AG09309 (cell line): ENCODE results near the gene SYTL1.

ENCODE experiments used
- DNase-seq: peaks from one replicate; pipeline ENCODE4 v3.0.0-alpha.2; 2010; ENCODE audit warnings: low read depth
- H3K4me3 ChIP-seq: 2 replicates; pipeline ENCODE4 v1.5.1; 2011; ENCODE audit warnings: mild to moderate bottlenecking, low read depth, low read length, moderate library complexity; ENCODE audit not compliant: control insufficient read depth
- CTCF ChIP-seq: IDR thresholded peaks from 2 replicates; pipeline ENCODE4 v1.5.1; 2011; ENCODE audit warnings: mild to moderate bottlenecking, low read depth, low read length, inconsistent platforms; ENCODE audit not compliant: insufficient read depth, control insufficient read depth; ENCODE audit errors: missing control alignments

Gene SYTL1

GRCh38 chr1:27306071-27306470, 35.8 kb upstream of the SYTL1 start:
- DNase-seq = no peak
- TF ChIP-seq CTCF = no peak
- no peak overlapping the region for H3K4me3 ChIP-seq

- DNase-seq = no peak
- no peak for TF ChIP-seq CTCF
- no peak overlapping the region for H3K4me3 ChIP-seq
Observed at GRCh38 chr1:27306892-27307761, 34.7 kb upstream of the SYTL1 start.

GRCh38 chr1:27307874-27308598, 33.8 kb upstream of the SYTL1 start:
- no peak overlapping the region for H3K4me3 ChIP-seq
- no peak for DNase-seq
- TF ChIP-seq CTCF = no peak

- no peak for DNase-seq
- no peak overlapping the region for H3K4me3 ChIP-seq
- no peak for TF ChIP-seq CTCF
Observed at GRCh38 chr1:27314169-27314568, 27.7 kb upstream of the SYTL1 start.

- no peak for TF ChIP-seq CTCF
- DNase-seq = no peak
Observed at GRCh38 chr1:27314737-27315136, 27.1 kb upstream of the SYTL1 start.

GRCh38 chr1:27316860-27317259, 25.0 kb upstream of the SYTL1 start:
- no peak for TF ChIP-seq CTCF
- no peak overlapping the region for H3K4me3 ChIP-seq
- no peak for DNase-seq

More at GRCh38 chr1:27314737-27315136, 27.1 kb upstream of the SYTL1 start:
- H3K4me3 ChIP-seq = no peak overlapping the region
